Measurements from ENCODE around the gene FBXL5.

GRCh38 chr4:15575966-15576365, 79.2 kb downstream of the FBXL5 start:
- TF ChIP-seq POLR2A (IDR thresholded peaks at IDR 0.05), result no peak
- TF ChIP-seq CTCF (IDR thresholded peaks at IDR 0.05), result no peak

Data from thyroid gland (tissue), 4 donors.